ENCODE data around the gene IL17RA.

GRCh38 chr22:17118342-17118741 lies 33.5 kb downstream of the IL17RA start:
- no peak for TF ChIP-seq CTCF (IDR thresholded peaks at IDR 0.05)
- no peak for TF ChIP-seq POLR2AphosphoS5 (IDR thresholded peaks at IDR 0.05)
- no peak for TF ChIP-seq POLR2A (IDR thresholded peaks at IDR 0.05)

Measured in upper lobe of left lung (tissue), 4 donors.